Fibroblast of lung (primary cell): ENCODE measurements around the gene SIRPB1. TPM values are rescaled to one million over a fixed set of nuclear protein-coding genes. Genes with fewer than 3 reads are reported as not detected.

Experiments
- DNase-seq, 2 donors: peaks; one replicate each; pipeline versions ENCODE4 v3.0.0 to v3.0.0-alpha.2; 2010; ENCODE audit warnings: low read depth in 2 of 2
- H2AFZ ChIP-seq: 2 replicates; pipeline ENCODE4 v1.5.1; 2012; ENCODE audit warnings: low read length, control low read depth, inconsistent platforms
- H3K27ac ChIP-seq: 2 replicates; pipeline ENCODE4 v1.5.1; 2011; ENCODE audit warnings: low read length, control low read depth; ENCODE audit not compliant: insufficient read depth
- H3K27me3 ChIP-seq: 2 replicates; pipeline ENCODE4 v1.5.1; 2011; ENCODE audit warnings: mild to moderate bottlenecking, low read length; ENCODE audit not compliant: control insufficient read depth, insufficient read depth
- H3K36me3 ChIP-seq: 2 replicates; pipeline ENCODE4 v1.5.1; 2011; ENCODE audit warnings: low read length; ENCODE audit not compliant: control insufficient read depth, insufficient read depth
- H3K4me1 ChIP-seq: 2 replicates; pipeline ENCODE4 v1.5.1; 2011; ENCODE audit warnings: low read length; ENCODE audit not compliant: control insufficient read depth, insufficient read depth; ENCODE audit errors: extremely low read depth
- H3K4me2 ChIP-seq: 2 replicates; pipeline ENCODE4 v1.5.1; 2011; ENCODE audit warnings: low read length, control low read depth; ENCODE audit not compliant: insufficient read depth; ENCODE audit errors: extremely low read depth
- H3K4me3 ChIP-seq, 4 experiments: fragments of 200-600 bp in 1 of 4; sonication (generic) in 1 of 4; replicated peaks in 1 of 4; 2 replicates each; pipeline ENCODE4 v1.5.1; 2011 to 2016; ENCODE audit warnings: low read length in 4 of 4, low read depth in 3 of 4, mild to moderate bottlenecking in 3 of 4, control low read depth in 2 of 4, inconsistent platforms in 1 of 4, mixed read lengths in 1 of 4; ENCODE audit not compliant: insufficient read depth in 1 of 4; ENCODE audit errors: control extremely low read depth in 1 of 4
- H3K79me2 ChIP-seq: 2 replicates; pipeline ENCODE4 v1.5.1; 2012; ENCODE audit warnings: mild to moderate bottlenecking, low read length, inconsistent platforms; ENCODE audit not compliant: control insufficient read depth, insufficient read depth
- H3K9ac ChIP-seq: 2 replicates; pipeline ENCODE4 v1.5.1; 2011; ENCODE audit warnings: mild to moderate bottlenecking, low read length, control low read depth; ENCODE audit not compliant: insufficient read depth
- H3K9me3 ChIP-seq: 2 replicates; pipeline ENCODE4 v1.5.1; 2012; ENCODE audit warnings: low read depth, low read length; ENCODE audit not compliant: control insufficient read depth, insufficient read depth
- H4K20me1 ChIP-seq: 2 replicates; pipeline ENCODE4 v1.5.1; 2011; ENCODE audit warnings: low read length; ENCODE audit not compliant: control insufficient read depth, insufficient read depth; ENCODE audit errors: extremely low read depth
- CTCF ChIP-seq, 2 donors: IDR thresholded peaks in 1 of 2; conservative IDR thresholded peaks in 1 of 2; 1 replicate in 1 of 2; 2 replicates in 1 of 2; pipeline ENCODE4 v1.5.1; 2011 to 2012; ENCODE audit warnings: low read length in 2 of 2, control low read depth in 1 of 2, inconsistent platforms in 1 of 2, low read depth in 1 of 2, mild to moderate bottlenecking in 1 of 2
- EZH2 ChIP-seq: IDR thresholded peaks from 2 replicates; pipeline ENCODE4 v1.5.1; 2012; ENCODE audit warnings: low read length, control low read depth, mild to moderate bottlenecking; ENCODE audit errors: missing control alignments
- polyA minus RNA-seq: library from RNA; depleted of rRNA, polyadenylated mRNA; stranded (reverse); fragments of >200 nt; gene quantifications from 2 replicates; pipeline ENCODE4 v1.2.3, GENCODE V29; 2011; ENCODE audit warnings: low replicate concordance
- polyA plus RNA-seq, 2 donors: library from polyadenylated mRNA; depleted of rRNA in 1 of 2; stranded (reverse) in 1 of 2; unstranded in 1 of 2; fragments of >200 nt; gene quantifications; 2 replicates each; pipeline ENCODE4 v1.2.1, GENCODE V29; 2011 to 2012; ENCODE audit warnings: missing spikeins in 1 of 2
- total RNA-seq: library from RNA; depleted of rRNA; stranded (reverse); fragments of >200 nt; gene quantifications from 2 replicates; pipeline ENCODE4 v1.2.1, GENCODE V29; 2014

Gene SIRPB1
- total RNA-seq (0.17 and 1.0 TPM in 2 replicates), polyA plus RNA-seq (not detected in 2 replicates), polyA minus RNA-seq (3.4 and 98.5 TPM in 2 replicates)
- polyA plus RNA-seq (2012): not detected in 2 replicates

- no peaks in the 10 kb centered on the region for H3K4me1 ChIP-seq
- no peak for TF ChIP-seq EZH2
- TF ChIP-seq CTCF (conservative IDR thresholded peaks at IDR 0.05 in 1 of 2, IDR thresholded peaks at IDR 0.05 in 1 of 2; ENCODE audit: low read depth in 1 of 2, low read length in 2 of 2): no peak
- H3K9ac ChIP-seq: no peak within 1 kb of the TSS
- H3K4me2 ChIP-seq: no peak within 1 kb of the TSS
- no peak within 1 kb of the TSS for H3K4me3 ChIP-seq
- H3K79me2 ChIP-seq: no peaks in the 10 kb centered on the region
- DNase-seq: peak in 1 of 2 donors; percentile 13
- no peak within 1 kb of the TSS for H2AFZ ChIP-seq
- no peaks in the 10 kb centered on the region for H3K36me3 ChIP-seq
- no peaks in the 10 kb centered on the region for H3K9me3 ChIP-seq
- no peaks in the 10 kb centered on the region for H4K20me1 ChIP-seq
- H3K27me3 ChIP-seq: no peaks in the 10 kb centered on the region
- H3K27ac ChIP-seq: no peak within 1 kb of the TSS
These were observed at the start of gene SIRPB1 for GRCh38 chr20:1619861-1620444. TSS of gene SIRPB1 (minus strand) at chr20:1620009. CDS start at chr20:1619944, 65 bp downstream.

- H3K27ac ChIP-seq: no peak overlapping the region
- no peak overlapping the region for H3K9ac ChIP-seq
- H4K20me1 ChIP-seq: no peaks in the 10 kb centered on the region
- TF ChIP-seq EZH2: no peak
- TF ChIP-seq CTCF (conservative IDR thresholded peaks at IDR 0.05 in 1 of 2, IDR thresholded peaks at IDR 0.05 in 1 of 2; ENCODE audit: low read depth in 1 of 2, low read length in 2 of 2): no peak
- H3K36me3 ChIP-seq: no peaks in the 10 kb centered on the region
- no peaks in the 10 kb centered on the region for H3K9me3 ChIP-seq
- H3K79me2 ChIP-seq: no peaks in the 10 kb centered on the region
- peak in 1 of 2 donors; percentile 18 for DNase-seq
- H2AFZ ChIP-seq: no peak overlapping the region
- no peaks in the 10 kb centered on the region for H3K4me1 ChIP-seq
- H3K27me3 ChIP-seq: no peaks in the 10 kb centered on the region
- H3K4me2 ChIP-seq: no peak overlapping the region
- H3K4me3 ChIP-seq: no peak overlapping the region
These were observed 49.5 kb upstream of the SIRPB1 start for GRCh38 chr20:1669304-1669703.

GRCh38 chr20:1667502-1668085 lies 47.8 kb upstream of the SIRPB1 start:
- no peak overlapping the region for H3K9ac ChIP-seq
- H2AFZ ChIP-seq: no peak overlapping the region
- H3K4me1 ChIP-seq: no peaks in the 10 kb centered on the region
- DNase-seq: no peak
- H3K27ac ChIP-seq: no peak overlapping the region
- no peak overlapping the region for H3K4me2 ChIP-seq
- no peaks in the 10 kb centered on the region for H3K27me3 ChIP-seq
- no peaks in the 10 kb centered on the region for H3K79me2 ChIP-seq
- no peak overlapping the region for H3K4me3 ChIP-seq
- H3K9me3 ChIP-seq: no peaks in the 10 kb centered on the region
- no peak for TF ChIP-seq EZH2
- no peak for TF ChIP-seq CTCF (conservative IDR thresholded peaks at IDR 0.05 in 1 of 2, IDR thresholded peaks at IDR 0.05 in 1 of 2; ENCODE audit: low read depth in 1 of 2, low read length in 2 of 2)
- no peaks in the 10 kb centered on the region for H4K20me1 ChIP-seq
- no peaks in the 10 kb centered on the region for H3K36me3 ChIP-seq
